CD4-positive, alpha-beta T cell treated with Interleukin-21 for 1 hour (primary cell): ENCODE measurements around the gene CNTN2.

Experiments used
- DNase-seq: peaks from one replicate; pipeline ENCODE4 v3.0.0-alpha.2; 2020

CNTN2 gene

DNA sequence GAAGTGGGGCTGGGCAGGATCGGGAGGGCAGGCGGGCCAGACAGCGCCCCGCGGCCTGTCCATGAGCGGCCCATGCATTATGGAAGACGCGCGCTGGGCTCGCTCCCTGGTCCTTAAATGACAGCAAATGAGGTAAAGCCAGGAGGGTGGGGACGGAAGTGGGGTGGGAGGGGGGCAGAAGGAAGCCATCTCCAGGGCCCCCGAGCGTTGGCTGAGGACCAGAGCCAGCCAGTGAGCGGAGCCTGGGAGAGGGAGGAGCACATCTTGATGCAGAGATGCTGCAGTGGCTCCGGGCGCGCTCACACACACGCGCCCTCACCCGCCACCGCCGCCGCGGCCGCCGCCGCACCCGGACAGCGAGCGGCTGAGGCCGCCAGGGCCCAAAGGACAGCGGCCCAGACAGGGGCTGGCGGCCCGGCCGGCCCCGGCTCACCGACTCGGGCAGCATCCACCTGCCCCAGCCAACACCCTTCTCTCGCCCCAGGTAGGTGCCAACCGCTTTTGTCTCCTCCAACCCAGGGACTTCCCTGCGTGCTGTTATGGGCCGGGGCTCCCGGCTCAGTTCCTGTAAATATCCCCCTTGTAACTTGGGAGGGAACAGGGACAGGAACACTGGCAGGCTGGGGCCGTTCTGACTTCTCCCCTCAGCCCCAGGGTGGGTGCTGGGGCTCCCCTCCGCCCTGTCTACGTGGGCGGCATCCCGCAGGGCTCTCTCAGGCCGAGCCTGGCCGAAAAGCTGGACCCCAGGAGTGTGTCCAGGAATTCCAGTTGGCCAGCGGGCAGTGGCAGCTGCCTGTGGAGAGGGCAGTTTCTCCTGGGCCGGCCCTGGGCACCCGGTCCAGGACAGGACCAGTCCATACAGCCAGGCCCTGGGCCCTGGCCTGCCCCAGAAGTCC lies at the start of gene CNTN2:
Gene CNTN2, plus strand, starts transcription at position 302 of the 896 bp plus-strand sequence. CDS start 9,974 bp downstream, outside the sequence.
- DNase-seq, result no peak

DNA sequence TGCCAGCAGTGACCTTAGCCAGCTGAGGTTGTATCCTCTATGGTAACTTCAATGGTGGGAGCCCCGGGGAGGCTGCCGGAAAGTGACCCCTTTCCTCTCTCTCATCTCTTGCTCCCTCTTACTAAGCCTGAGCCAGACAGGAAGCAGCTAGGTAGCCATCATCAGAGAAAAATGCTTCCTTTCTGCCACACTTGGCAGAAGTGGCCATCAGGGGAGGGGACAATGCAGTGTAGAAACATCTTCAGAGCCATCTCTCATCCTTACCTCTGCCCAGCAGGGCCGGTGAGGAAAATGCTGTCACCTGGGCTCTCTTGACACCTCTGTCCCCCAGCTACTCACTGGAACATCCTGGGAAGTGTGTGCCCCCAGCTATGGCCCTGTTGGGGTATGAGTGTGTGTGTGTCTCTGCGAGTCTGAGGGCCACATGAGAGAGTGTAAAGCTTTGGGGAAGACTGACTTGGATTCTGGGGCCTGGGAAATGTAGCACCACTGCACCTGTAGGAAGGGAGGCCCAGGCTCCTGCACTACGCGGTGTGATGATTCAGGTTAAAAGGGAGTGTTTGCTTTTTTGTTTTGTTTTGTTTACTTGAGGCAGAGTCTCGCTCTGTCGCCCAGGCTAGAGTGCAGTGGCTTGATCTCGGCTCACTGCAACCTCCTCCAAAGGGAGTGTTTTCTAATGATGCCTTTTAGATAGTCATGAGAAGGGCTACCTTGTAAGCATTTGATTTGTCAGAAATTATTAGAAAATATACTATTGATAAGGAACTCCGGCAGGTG lies 48.7 kb upstream of the CNTN2 start:
- no peak for DNase-seq

DNA sequence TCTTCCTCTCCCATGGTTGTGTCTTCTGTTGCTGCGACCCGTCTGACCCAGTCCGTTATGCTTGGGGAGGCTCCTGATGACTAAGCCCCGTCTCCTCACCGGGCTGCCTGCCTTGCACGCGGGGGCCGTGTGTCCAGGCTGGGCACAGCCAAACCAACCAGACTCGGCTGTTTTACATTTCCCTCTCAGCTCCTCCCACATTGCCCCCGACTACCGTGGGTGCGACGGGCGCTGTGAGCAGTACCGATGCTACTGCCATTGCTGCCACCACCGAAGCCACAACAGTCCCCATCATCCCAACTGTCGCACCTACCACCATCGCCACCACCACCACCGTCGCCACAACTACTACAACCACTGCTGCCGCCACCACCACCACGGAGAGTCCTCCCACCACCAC lies 46.0 kb upstream of the CNTN2 start:
- DNase-seq, result no peak

- DNase-seq, result no peak
Observed at GRCh38 chr1:204997591-204998355, 45.2 kb upstream of the CNTN2 start.

GRCh38 chr1:205001162-205001561 lies 41.9 kb upstream of the CNTN2 start:
- no peak for DNase-seq

DNA sequence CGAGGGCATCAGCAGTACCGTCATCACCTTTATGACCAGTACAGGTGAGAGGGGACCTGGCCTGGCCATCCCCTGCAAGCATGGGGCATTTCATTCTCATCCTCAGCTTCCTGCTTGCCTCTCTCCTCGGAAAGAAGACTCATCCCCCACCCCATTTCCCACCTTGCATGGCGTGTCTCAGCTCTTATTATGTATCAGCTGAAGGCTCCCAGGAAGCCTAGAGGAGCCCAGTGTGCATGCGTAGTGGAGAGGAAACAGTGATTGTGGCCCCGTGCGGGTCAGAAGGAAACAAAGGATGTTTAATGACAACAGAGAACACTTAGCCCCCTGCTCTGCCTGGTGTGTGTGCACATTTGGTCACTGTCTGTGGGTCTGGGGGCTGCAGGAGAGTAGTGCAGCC lies 40.3 kb upstream of the CNTN2 start:
- DNase-seq, result no peak

DNA sequence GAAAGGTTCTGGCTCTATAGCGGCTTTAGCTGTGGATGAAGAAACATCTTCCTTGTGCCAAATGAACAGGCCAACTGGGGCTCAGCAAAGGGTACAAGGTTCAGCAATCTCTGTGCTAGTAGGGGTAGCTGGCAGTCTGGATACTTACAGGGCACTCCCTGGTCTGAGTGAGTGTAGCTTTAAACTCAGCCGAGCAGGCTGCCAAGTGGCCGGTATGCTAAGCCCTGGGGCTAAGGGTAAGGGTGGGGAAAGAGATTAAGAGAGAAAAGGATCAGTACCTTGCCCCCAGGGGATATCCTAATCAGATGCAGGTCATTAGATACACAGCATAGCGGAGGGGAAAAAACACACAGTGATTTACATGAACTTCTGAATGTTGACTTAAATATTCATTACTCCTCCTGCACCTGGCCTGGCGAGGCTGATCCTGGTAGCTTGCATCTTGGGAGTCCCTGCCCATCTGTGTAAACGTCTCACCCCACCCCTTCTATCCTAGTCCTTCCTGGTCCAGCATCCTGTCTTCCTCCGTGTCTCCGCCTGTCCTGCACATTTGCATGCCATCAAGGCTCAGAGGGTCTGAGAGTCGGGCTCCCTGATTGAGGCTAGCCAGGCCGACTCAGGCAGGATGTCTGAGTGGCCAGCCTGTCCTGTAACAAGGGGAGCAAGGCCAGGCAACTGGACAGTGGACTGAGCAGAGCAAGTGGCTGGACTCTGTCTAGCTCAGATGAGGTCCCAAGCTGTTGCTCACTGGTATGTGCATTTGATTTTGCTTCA lies 39.5 kb upstream of the CNTN2 start:
- DNase-seq, result no peak

DNA sequence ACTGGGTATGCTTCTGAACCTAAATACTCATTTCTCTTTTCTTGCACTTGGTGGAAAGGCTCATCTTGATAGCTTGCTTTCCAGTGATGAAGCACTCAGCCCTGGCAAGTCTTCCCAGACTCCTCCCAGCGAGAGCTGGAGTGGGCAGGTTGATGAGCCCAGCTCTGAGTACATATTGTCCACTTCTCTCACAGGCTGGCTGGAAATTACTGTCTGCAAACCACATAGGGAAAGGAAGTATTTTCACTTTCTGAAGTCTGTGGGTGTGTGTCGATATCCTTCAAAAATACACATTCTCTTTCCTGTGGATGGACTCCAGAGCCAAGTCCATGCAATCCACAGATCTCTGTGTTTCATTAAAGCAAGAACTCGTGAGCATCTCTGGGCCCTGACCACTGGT lies 38.7 kb upstream of the CNTN2 start:
- DNase-seq, result no peak

GRCh38 chr1:205008896-205009295 lies 34.1 kb upstream of the CNTN2 start:
- no peak for DNase-seq

GRCh38 chr1:205009670-205010069 lies 33.3 kb upstream of the CNTN2 start:
- no peak for DNase-seq

GRCh38 chr1:205012391-205013140 lies 30.4 kb upstream of the CNTN2 start:
- no peak for DNase-seq

- no peak for DNase-seq
Observed at GRCh38 chr1:205013683-205014367, 29.2 kb upstream of the CNTN2 start.

GRCh38 chr1:205014783-205015182 lies 28.2 kb upstream of the CNTN2 start:
- no peak for DNase-seq

DNA sequence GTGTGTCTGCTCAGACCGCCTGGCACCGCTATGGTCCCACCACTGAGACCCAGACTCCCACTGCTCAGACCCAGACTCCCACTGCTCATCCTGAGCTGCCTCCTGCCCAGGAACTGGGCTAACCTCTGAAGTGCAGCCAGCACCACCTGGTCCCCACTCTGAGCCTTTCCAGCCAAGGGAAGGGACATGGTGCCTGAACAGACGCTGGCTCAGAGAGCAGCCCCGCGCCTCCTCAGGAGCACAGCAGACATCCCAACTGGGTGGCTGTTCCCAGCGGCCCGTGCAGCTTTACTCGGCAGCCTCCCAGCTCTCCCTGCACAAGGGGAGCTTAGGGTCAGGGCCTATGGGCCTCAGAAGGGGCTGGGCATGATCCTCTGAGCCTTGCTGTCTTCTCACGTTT lies 27.8 kb upstream of the CNTN2 start:
- DNase-seq, result no peak

DNA sequence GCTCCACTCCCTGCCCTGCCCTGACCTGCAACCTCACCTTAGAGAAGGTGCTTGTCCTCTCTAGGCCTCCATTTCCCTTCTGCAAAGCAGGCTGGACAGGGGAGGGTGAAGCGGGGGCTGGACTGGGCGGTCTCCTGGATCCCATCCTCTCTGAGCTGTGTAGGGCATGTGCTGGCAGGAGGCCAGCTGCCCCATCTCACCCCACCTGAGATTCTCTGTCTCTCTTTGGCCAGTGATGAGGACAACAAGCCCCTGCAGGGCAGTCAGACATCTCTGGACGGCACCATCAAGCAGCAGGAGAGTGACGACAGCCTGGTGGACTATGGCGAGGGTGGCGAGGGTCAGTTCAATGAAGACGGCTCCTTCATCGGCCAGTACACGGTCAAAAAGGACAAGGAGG lies 26.9 kb upstream of the CNTN2 start:
- no peak for DNase-seq

- DNase-seq, result no peak
Observed at GRCh38 chr1:205016584-205016983, 26.4 kb upstream of the CNTN2 start.

DNA sequence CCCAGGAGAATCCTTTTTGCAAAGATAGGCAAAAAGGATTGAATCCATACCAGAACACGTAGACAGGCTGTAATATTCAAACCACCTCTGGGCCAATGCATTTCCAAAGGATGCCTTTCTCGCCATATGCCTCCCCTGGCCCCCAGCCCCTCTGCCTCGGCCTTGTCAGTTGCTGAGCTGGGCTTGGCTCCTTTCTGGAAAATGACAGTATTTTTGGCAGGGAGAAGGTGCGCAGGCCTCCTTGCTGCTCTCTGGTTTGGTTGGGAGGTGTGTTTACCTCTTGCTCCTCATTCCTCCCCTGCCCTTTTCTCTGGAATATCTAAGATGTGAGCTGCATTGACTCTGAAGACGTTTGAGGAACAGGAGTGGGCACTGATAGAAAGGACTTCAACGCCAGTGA lies 26.0 kb upstream of the CNTN2 start:
- no peak for DNase-seq

GRCh38 chr1:205017766-205018165 lies 25.2 kb upstream of the CNTN2 start:
- no peak for DNase-seq

DNA sequence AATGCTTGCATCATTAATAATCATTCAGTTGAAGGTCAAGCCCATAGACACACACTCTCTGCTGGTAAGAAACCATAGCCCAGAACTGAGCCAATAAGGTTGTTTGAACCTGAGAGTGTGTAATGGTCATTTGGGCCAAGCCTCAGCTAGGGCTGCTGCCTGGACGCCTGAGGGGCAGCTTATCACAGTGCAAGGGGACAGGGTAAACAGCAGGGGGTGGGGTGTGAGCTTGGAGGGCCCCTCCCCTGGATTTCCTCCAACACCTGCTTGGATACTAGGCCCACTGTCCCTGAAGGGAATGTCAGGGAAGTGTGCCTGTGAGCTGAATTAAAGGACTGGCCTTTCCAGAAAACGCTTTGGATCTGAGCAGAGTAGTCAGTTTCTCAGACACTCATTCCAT lies 24.6 kb upstream of the CNTN2 start:
- no peak for DNase-seq

GRCh38 chr1:205020466-205020865 lies 22.5 kb upstream of the CNTN2 start:
- no peak for DNase-seq

- DNase-seq, result no peak
Observed at GRCh38 chr1:205024679-205025078, 18.3 kb upstream of the CNTN2 start.
